PFSK-1 (cell line): ENCODE measurements around the gene NDUFAF2.

Experiments used
- FOXP2 ChIP-seq: optimal IDR thresholded peaks from 2 replicates; pipeline ENCODE3; 2011; ENCODE audit warnings: borderline replicate concordance, control low read depth, inconsistent platforms; ENCODE audit not compliant: insufficient read depth; ENCODE audit errors: extremely low read length, extremely low read depth
- POLR2AphosphoS5 ChIP-seq: IDR thresholded peaks from 2 replicates; pipeline ENCODE4 v1.6.1; 2012; ENCODE audit warnings: low read depth, mild to moderate bottlenecking, control low read depth, low read length, moderate library complexity
- REST ChIP-seq, 2 experiments: IDR thresholded peaks; 2 replicates each; pipeline versions ENCODE4 v1.6.1 to v1.8.0; 2011 to 2012; ENCODE audit warnings: low read depth in 2 of 2, low read length in 2 of 2, control low read depth in 1 of 2, inconsistent platforms in 1 of 2, mild to moderate bottlenecking in 1 of 2, moderate library complexity in 1 of 2; ENCODE audit not compliant: insufficient read depth in 1 of 2
- SIN3A ChIP-seq: IDR thresholded peaks from 2 replicates; pipeline ENCODE4 v1.6.1; 2012; ENCODE audit warnings: mild to moderate bottlenecking, low read length, moderate library complexity, borderline replicate concordance; ENCODE audit not compliant: insufficient read depth
- TAF1 ChIP-seq: IDR thresholded peaks from 2 replicates; pipeline ENCODE4 v1.6.1; 2012; ENCODE audit warnings: low read length, control low read depth, borderline replicate concordance; ENCODE audit not compliant: insufficient read depth

GRCh38 chr5:61053937-61054336, 108.9 kb downstream of the NDUFAF2 start:
- no peak for TF ChIP-seq FOXP2
- no peak for TF ChIP-seq POLR2AphosphoS5
- TF ChIP-seq SIN3A: no peak
- no peak for TF ChIP-seq TAF1
- no peak for TF ChIP-seq REST (IDR thresholded peaks at IDR 0.05; ENCODE audit: insufficient read depth in 1 of 2, low read depth in 2 of 2, low read length in 2 of 2)
